ENCODE results near the gene MRPL4. TPM values are rescaled to one million over a fixed set of nuclear protein-coding genes. Genes with fewer than 3 reads are reported as not detected.

Gene MRPL4
- total RNA-seq, 1 experiment from 2014 or later = 85.9 TPM

DNA sequence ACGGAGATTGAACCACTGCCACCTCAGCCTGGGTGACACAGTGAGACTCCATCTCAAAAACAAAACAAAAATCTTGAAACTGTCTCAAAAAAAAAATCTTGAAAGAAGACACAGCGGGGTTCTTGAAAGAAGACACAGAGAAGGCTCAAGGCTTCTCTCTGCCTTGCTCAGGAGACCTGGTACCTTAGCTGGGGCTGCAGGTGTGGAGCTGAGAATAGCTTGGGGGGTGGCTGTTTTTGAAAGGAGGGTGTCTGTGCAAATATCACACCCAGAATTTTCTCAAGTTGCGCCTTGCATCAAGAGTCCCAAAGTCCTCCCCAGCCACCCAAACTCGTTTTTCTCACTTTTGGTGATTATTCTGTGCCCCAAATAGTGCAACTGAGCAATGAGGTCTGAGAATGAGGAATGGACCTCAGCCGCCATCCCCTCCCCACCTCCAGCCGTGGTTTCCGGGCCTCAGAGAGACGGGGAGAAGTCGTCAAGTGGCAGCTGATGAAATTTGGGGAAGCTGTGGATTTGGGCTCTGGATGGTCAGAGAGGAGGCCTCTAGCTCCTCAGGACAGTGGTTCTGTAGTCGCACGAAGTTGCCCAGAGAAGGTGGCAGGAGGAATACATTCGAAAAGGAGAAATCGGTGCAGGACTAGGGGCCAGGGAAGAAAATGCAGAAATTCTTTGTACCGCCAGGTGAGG is 29.7 kb upstream of the MRPL4 start:
- Histone ChIP-seq H3K4me3 (ENCODE audit: low read depth, low read length) (no peak overlapping the region), H3K27me3 (replicated peaks; ENCODE audit: control insufficient read depth, insufficient read depth, low read length) (no peaks in the 10 kb centered on the region), H3K4me1 (no peaks in the 10 kb centered on the region), H3K36me3 (ENCODE audit: control insufficient read depth, insufficient read depth, low read length) (no peaks in the 10 kb centered on the region), H3K9me3 (no peaks in the 10 kb centered on the region)
- no peak for DNase-seq
- H3K27ac Mint-ChIP-seq (ENCODE audit: unreplicated experiment) = no peak overlapping the region
- H3K27me3 Mint-ChIP-seq (ENCODE audit: insufficient read depth, unreplicated experiment) = no peaks in the 10 kb centered on the region
- intact Hi-C loops (cut with micrococcal nuclease; ENCODE audit: unreplicated experiment) = no loop called here
- POLR2A ChIA-PET = no interaction called here
- H3K9me3 Mint-ChIP-seq (ENCODE audit: unreplicated experiment) = no peaks in the 10 kb centered on the region
- CTCF ChIA-PET = interaction anchor here (1.0 kb wide), 1 partner anchor 28 kb away, joined by 8 read pairs; no protein-coding TSS in a partner anchor
- H3K4me1 Mint-ChIP-seq (ENCODE audit: low read depth, unreplicated experiment) = no peaks in the 10 kb centered on the region
- TSS peak; percentile 16 for BruUV-seq (replicated peaks)
- H3K36me3 Mint-ChIP-seq (ENCODE audit: insufficient read depth, unreplicated experiment) = peaks cover 18% of the 10 kb centered on the region
- TF ChIP-seq CTCF (IDR thresholded peaks at IDR 0.05; ENCODE audit: insufficient read depth in 1 of 2, low read depth in 1 of 2, low read length in 1 of 2, severe bottlenecking in 1 of 2, unreplicated experiment in 1 of 2) = no peak
- H3K4me3 Mint-ChIP-seq (ENCODE audit: unreplicated experiment) = no peak overlapping the region

DNA sequence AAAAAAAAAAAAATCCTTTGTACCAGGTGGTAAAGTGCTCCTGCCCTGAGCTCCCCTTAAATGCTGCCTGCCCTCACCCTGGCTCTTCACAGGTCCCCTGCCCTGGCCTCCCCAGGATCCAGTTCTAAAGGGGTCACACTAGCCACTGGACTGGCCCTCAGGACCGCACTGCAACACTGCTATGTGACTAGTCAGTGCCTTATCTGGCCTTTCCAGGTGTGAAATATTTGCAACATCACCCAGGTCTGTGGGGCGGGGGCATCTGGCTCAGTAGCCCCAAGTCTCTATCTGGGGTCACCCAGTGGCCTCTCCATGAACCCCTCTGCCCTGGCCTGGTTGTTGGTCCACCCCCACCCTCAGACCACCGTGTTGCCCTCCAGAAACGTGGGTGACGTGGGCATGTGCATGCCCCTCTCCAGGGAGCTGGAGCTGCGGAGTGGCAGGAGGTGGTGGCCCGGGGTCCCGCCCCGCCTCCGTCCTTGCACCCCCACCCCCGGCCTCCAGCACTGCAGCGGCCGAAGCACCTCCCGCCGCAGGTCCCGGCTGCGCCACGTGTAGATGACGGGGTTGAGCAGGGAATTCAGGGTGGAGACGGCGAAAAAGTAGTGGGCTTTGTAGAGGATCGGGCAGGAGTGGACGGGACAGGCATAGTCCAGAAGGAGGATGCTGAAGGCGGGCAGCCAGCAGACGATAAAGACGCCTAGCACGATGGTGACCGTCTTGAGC is 28.4 kb upstream of the MRPL4 start:
- H3K36me3 Mint-ChIP-seq (ENCODE audit: insufficient read depth, unreplicated experiment) = peaks cover 18% of the 10 kb centered on the region
- no peaks in the 10 kb centered on the region for H3K9me3 Mint-ChIP-seq (ENCODE audit: unreplicated experiment)
- no peak overlapping the region for H3K4me3 Mint-ChIP-seq (ENCODE audit: unreplicated experiment)
- no peak overlapping the region for H3K27ac Mint-ChIP-seq (ENCODE audit: unreplicated experiment)
- POLR2A ChIA-PET = no interaction called here
- Histone ChIP-seq H3K4me1 (no peaks in the 10 kb centered on the region), H3K27me3 (replicated peaks; ENCODE audit: control insufficient read depth, insufficient read depth, low read length) (no peaks in the 10 kb centered on the region), H3K4me3 (ENCODE audit: low read depth, low read length) (no peak overlapping the region), H3K9me3 (no peaks in the 10 kb centered on the region), H3K36me3 (ENCODE audit: control insufficient read depth, insufficient read depth, low read length) (no peaks in the 10 kb centered on the region)
- intact Hi-C loops (cut with micrococcal nuclease; ENCODE audit: unreplicated experiment) = no loop called here
- no peaks in the 10 kb centered on the region for H3K27me3 Mint-ChIP-seq (ENCODE audit: insufficient read depth, unreplicated experiment)
- no peaks in the 10 kb centered on the region for H3K4me1 Mint-ChIP-seq (ENCODE audit: low read depth, unreplicated experiment)
- TF ChIP-seq CTCF (IDR thresholded peaks at IDR 0.05; ENCODE audit: insufficient read depth in 1 of 2, low read depth in 1 of 2, low read length in 1 of 2, severe bottlenecking in 1 of 2, unreplicated experiment in 1 of 2) = no peak
- no TSS peak for BruUV-seq (replicated peaks)
- DNase-seq = no peak
- CTCF ChIA-PET = interaction anchor here (0.6 to 1.0 kb wide), 2 partner anchors 26 to 27 kb away, joined by 3 to 8 read pairs; no protein-coding TSS in a partner anchor

DNA sequence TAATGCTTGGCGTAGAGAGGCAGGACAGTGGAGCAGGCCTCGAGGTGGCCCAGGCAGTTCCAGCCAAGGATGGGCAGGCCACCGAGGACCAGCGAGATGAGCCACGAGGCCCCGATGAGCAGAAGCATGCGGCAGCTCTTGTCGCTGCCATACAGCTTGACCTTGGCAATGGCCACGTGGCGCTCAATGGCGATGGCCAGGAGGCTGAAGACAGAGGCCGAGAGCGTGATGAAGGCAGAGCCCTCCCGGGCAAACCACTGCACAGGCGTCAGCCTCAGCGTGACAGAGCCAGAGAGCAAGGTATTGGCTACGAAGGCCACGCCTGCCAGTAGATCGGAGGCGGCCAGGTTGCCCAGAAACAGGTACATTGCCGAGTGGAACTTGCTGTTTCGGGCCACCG is 27.7 kb upstream of the MRPL4 start:
- intact Hi-C loops (cut with micrococcal nuclease; ENCODE audit: unreplicated experiment) = no loop called here
- Histone ChIP-seq H3K27me3 (replicated peaks; ENCODE audit: control insufficient read depth, insufficient read depth, low read length) (no peaks in the 10 kb centered on the region), H3K4me1 (no peaks in the 10 kb centered on the region), H3K36me3 (ENCODE audit: control insufficient read depth, insufficient read depth, low read length) (no peaks in the 10 kb centered on the region), H3K4me3 (ENCODE audit: low read depth, low read length) (no peak overlapping the region), H3K9me3 (no peaks in the 10 kb centered on the region)
- Mint-ChIP-seq H3K27me3 (ENCODE audit: insufficient read depth, unreplicated experiment) (no peaks in the 10 kb centered on the region), H3K27ac (ENCODE audit: unreplicated experiment) (no peak overlapping the region), H3K36me3 (ENCODE audit: insufficient read depth, unreplicated experiment) (peaks cover 18% of the 10 kb centered on the region), H3K9me3 (ENCODE audit: unreplicated experiment) (no peaks in the 10 kb centered on the region), H3K4me1 (ENCODE audit: low read depth, unreplicated experiment) (no peaks in the 10 kb centered on the region), H3K4me3 (ENCODE audit: unreplicated experiment) (no peak overlapping the region)
- no peak for TF ChIP-seq CTCF (IDR thresholded peaks at IDR 0.05; ENCODE audit: insufficient read depth in 1 of 2, low read depth in 1 of 2, low read length in 1 of 2, severe bottlenecking in 1 of 2, unreplicated experiment in 1 of 2)
- BruUV-seq (replicated peaks) = no TSS peak
- POLR2A ChIA-PET = no interaction called here
- CTCF ChIA-PET = interaction anchor here (0.6 kb wide), 1 partner anchor 26 kb away, joined by 3 read pairs; no protein-coding TSS in a partner anchor
- DNase-seq = no peak
